HG02610 (cell line): ENCODE data around the gene FRAS1.
"Not testable (repeated sequence)": the region's sequence is repeated elsewhere in the genome, so short reads cannot be mapped to it uniquely, and the experiment has no call there.

Experiments used
- ATAC-seq: cut with Tn5 transposase; IDR thresholded peaks from one replicate; pipeline ENCODE4 v1.9.1; 2021; ENCODE audit warnings: mild to moderate bottlenecking, moderate library complexity; ENCODE audit not compliant: unreplicated experiment

Gene FRAS1

GRCh38 chr4:78165758-78166157 lies 108.6 kb downstream of the FRAS1 start:
- ATAC-seq = no peak

DNA sequence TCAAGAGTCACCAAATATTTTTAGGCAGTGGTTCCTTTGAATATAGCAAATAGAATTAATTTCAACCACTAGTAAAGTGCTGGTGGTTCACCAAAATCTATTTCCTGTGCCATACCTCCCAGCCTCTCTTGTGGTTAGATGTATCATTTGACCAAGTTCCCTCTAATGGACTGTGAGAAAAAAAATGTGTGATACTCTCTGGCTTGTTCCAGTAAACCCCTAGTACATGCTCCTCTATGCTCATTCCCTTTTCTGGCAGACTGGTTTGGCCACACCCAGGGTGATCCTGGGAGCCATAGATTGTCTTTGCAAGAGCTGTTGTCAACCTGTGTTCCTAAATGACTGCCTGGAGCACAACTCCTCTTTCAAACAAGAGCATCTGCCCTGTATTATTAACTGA lies 109.5 kb downstream of the FRAS1 start:
- no peak for ATAC-seq

GRCh38 chr4:78167510-78167909 lies 110.4 kb downstream of the FRAS1 start:
- ATAC-seq = no peak

- no peak for ATAC-seq
These were observed 110.9 kb downstream of the FRAS1 start for GRCh38 chr4:78168029-78168428.

- ATAC-seq = no peak
These were observed 112.6 kb downstream of the FRAS1 start for GRCh38 chr4:78169728-78170127.

DNA sequence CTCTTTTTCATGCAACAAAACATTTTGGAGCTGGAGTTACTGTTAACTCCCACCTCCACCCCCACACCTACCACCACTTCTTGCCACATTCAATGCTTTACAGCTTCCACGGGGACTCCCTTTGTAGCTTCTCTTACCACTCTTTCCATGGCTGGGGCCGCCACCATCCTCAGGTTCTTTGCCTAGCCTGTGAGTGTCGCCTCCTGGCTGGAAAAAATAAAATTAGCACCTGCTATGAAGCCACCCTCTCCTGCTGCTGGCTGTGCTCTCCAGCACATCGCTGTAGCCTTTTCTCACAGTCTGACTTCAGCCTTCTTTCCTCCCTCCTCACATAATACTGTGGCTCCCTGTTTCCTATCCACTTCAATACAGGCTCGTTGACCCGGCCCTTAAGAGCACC lies 114.4 kb downstream of the FRAS1 start:
- no peak for ATAC-seq

DNA sequence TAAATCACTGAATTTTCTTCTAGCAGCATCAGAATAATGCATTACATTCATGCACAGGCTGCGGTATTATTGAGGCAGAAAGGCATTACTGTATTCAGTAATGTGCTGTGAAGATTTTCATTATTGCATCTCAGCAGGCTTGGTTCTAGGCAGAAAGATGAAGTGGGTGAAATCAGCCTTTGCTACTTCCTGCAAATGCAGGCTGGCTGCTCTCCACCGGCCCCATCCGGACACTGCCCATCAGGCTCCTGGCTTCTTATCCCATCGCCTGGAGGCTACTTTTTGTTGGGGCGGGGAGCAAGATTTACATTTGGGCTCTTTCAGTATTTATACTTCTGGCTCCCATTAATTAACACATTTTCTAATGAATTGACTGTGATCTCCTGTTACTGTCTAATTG lies 117.8 kb downstream of the FRAS1 start:
- no peak for ATAC-seq

DNA sequence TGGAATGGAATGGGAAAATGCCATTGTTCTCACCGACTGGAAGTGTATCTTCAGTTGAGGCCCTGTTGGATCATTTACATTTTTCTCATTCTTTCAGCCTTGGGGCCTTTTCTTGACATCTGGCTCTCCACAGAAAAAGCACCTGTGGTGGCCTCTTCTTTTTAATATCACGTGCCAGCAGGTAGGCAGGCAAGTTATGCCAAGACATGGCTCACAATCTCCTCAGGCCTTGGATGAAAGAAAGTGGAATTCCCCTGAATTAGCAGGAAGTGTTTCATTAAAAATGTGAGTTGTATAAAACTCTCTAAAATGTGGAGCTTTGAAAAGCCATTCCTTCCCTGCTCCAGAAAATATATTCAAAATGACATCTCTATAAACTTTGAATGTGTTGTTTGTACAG lies 122.1 kb downstream of the FRAS1 start:
- ATAC-seq = no peak

- not testable (repeated sequence) for ATAC-seq
These were observed 124.6 kb downstream of the FRAS1 start for GRCh38 chr4:78181681-78182234.

- ATAC-seq = no peak
These were observed 127.5 kb downstream of the FRAS1 start for GRCh38 chr4:78184584-78184983.

DNA sequence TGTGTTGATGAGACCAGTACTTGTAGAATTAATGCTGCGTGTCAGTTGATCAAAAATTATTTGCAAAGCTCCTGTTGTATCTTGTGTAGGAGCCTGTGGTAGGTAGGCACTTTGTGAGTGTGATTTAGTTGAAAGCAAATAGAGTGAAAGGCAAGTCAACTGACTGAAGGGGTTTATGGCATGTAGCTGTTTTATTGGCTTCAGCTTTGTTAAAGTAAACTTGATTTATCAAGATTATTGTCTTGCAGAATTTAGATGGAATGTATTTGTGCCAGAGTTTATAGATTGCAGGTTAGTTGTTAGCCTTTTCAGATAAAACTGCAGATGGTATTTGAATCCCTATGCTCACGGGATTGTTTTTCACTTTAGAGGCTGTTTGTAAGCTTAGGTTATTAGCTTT lies 128.0 kb downstream of the FRAS1 start:
- no peak for ATAC-seq

DNA sequence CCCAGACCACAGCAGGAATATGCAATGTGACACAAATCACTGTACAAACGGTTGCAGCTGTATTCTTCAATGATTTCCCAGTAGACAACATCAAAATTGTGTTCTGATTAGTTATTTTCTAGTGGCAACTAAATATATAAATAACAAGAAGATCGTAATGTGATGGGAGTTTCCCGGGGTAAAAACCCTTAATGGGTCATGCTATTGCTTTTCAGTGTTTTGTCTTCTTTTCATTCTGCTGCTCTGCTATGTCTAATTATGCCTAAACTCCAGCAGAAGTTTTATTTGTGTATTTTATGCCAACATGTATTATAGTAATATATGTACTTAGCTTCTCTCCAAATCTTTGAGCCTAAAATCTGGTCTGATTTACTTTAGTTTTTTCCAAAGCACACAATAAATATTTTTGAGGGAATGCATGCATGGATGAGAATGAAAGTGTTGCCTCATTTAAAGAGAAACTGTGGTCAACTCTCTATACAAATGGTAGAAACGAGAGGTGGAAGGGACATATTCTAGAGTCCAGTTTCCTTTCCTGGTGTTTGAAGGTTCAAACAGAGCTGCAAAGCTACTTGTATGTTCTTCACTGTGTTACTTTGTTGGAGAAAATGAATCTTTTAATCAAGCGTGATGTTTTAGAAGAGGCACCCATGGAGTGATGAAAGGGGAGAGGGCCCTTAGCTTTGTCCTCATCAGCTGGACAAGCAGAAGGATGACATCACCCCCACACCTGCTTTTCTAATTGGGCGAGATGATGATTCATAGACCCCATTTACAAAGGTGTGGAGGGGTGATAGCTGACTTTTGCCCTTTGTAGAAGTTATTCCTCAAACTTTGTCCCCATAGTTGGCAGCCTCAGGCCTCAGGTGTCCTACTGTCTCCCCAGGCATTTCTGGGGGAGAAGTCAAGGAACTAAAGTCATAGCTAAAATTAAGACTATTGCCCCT lies 129.7 kb downstream of the FRAS1 start:
- no peak for ATAC-seq

DNA sequence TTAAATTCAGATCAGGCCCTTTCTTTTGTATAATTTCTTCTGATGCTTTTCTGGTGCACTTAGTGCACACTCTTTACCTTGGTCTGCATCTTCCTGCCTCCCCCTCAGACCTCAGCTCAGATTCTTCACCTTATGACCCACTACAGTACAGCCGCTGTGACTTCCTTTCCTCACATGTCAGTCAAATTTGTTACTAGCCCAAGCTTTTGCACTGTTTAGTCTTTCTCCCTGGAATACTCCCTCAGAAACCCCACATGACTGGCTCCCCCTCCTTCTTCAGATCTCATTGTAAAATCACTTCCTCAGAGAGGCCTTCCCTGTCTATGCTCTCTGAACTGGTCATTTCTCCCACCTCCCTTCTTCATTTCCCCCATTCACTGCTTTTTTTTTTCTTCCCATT lies 132.9 kb downstream of the FRAS1 start:
- ATAC-seq = no peak

- ATAC-seq = no peak
These were observed 133.5 kb downstream of the FRAS1 start for GRCh38 chr4:78190595-78190994.

DNA sequence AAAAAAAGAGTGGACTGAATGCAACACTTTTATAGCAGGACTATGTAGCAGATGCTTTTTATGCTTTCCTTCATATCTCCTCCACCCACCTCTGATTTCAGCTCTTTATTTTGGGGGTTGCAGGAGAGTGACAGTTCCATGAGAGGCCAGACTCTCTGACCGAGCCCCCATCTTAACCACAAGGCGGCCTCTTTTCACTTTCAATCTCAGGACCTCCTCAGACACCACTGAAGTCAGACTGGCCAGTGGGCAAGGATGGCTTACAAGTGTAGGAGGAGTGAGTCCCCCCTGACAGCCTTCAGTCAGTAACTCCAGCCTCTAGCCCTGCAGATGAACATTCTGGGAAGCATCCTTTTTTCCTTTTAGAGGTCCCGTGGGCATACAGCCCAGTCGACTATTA lies 140.8 kb downstream of the FRAS1 start:
- no peak for ATAC-seq

DNA sequence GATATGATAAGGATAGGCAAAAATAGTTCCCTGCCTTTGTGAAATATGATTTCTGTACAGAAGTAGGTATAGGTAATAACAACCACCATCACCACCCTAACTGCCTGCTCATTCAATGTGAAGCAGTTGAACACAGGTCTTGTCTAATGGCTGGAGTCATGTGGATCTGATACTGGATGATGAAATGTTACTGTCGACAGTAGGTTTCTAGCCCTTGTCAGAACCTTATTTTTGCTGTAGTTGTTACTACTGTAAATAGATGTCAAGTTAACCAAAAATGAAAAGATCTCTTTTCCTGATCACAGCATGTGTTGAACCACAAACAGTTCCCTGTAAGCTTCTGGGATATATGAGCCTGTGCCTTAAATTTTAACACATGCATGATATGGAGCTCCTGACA lies 142.9 kb downstream of the FRAS1 start:
- no peak for ATAC-seq

DNA sequence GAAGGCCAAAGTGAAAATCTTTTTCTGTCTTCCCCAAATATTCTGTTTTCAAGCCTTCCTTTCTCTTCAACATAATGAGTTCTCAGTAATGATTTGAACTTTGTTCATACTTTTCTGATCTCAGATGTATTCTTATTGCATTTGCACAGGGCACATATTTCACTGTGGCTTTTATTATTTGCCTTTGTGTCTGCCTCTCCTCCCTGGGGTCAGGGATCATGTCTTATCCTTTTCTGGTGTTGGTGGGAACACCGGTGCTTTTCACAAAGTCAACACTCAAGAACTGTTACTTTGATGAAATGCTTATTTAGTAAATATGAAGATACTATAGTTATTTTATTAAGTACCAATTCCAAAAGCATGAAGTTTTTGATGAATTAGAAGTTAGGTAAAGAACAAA lies 143.8 kb downstream of the FRAS1 start:
- ATAC-seq = no peak

DNA sequence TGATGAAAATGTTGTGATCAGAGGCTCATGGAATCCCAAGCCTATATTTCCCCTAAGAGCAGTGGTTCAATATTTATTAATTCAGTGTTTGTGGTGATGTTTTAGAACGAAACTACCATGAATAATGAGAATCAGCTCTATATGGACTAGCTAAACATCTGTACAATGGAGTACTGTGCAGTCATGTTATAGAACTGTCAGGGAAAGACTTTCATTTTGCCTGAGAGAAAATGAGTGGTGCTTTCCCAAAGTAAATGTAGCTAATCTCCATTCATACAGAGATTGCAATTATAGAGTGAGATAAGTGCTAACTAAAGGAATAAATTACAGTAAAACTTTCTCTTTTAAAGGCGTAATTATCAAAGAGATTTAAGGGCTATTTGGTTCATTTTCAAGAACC lies 147.1 kb downstream of the FRAS1 start:
- no peak for ATAC-seq

DNA sequence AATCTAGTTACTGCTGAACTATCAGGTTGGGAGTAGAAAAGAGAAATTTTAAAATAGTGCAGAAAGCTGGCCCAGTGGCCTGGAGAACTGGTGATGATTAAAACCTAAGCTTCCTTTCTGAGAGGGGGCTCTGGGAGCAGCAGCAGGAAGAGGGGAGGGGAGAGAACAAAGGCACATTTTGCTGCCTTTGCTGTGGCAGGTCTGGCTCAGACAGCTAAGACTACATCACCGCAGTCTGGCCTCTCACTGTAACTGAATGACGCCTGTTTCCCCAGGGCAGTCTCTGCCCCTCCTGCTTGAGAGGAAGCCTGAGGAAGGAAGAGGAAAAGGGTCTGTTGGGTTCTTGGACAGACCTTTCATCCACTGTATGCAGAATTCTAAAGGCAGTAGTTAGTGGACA lies 148.5 kb downstream of the FRAS1 start:
- ATAC-seq = no peak

DNA sequence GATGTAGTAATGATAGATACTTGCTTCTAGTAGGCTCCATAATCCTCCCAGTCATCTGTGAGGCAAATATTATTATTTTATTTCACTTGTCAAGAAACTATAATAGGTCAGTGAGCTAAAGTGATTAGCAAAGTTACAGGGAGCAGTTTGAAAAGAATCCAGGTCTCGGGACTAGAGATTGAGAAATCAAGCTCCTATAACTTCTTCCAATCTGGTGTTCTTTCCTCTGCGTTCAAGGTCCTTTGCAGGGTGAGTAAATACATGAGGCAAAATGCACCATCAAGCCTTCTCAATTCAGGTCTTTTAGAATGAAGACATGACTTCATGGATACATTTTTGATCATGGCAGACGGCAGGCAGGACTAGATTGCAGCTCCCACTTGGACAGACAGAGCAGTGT lies 150.4 kb downstream of the FRAS1 start:
- no peak for ATAC-seq

DNA sequence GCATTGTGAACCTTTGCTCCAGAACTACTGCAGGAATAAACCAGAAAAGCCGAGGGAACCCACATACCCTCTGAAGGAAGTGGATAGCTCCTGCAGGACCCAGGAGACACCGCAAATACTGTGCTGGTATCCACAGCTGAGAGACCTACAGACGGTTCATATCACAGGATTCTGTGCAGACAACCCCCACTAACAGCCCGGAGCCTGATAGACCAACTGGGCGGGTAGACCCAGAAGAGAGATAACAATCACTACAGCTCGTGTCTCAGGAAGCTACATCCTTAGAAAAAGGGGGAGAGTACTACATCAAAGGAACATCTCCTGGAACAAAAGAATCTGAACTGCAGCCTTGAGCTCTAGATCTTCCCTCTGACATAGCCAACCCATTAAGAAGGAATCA lies 150.8 kb downstream of the FRAS1 start:
- ATAC-seq = no peak

DNA sequence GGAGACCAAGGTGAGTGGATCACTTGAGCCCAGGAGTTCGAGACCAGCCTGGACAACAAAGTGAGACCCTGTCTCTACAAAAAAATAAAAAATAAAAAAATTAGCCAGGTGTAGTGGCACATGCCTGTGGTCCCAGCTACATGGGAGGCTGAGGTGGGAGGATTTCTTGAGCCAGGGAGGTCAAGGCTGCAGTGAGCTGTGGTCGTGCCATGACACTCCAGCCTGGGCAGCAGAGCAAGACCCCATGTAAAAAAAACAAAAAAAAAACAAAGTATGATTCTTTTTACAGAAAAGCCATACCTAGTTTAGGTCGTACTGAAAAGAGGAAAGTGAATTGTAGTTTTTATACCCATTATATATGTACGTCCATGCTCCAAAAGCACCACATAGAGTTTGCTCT lies 151.8 kb downstream of the FRAS1 start:
- not testable (repeated sequence) for ATAC-seq
